Heart left ventricle (tissue), 13 donors: ENCODE measurements around the gene ACSL4.
"Not testable (repeated sequence)": the region's sequence is repeated elsewhere in the genome, so short reads cannot be mapped to it uniquely, and the experiment has no call there.

Experiments
- POLR2A ChIP-seq, 2 donors: fragments of 450-650 bp; IDR thresholded peaks; one replicate each; pipeline ENCODE4 v1.6.1; 2017; ENCODE audit warnings: antibody characterized with exemption in 2 of 2, mild to moderate bottlenecking in 2 of 2, moderate library complexity in 2 of 2
- TF ChIP-seq, protein P1 (sequence below), 12 donors: fragments of 200-600 bp; sonication (generic) in 4 of 12; IDR thresholded peaks; one replicate each; pipeline versions ENCODE4 v1.5.0 to v1.8.0; 2018 to 2022; ENCODE audit warnings: antibody characterized with exemption in 12 of 12, mild to moderate bottlenecking in 5 of 12
- donor health status: ischemic (EF 13 %, LVEDD 7.1; RV severe dilation, severe dysfunction).
- donor health status: DM: no; HTN: yes; CAD: no.
- donor health status: DM: no; HTN: no; CAD: no.
- donor health status: ischemic (EF 25% LVEDD 6.9; RV normal size, moderate dysfunction).
- donor health status: ischemic (EF 25% LVEDD 5.7; RV mildly dilated, moderate dysfunction).
- donor health status: ischemic (EF 35%, LVEDD 5.7; RV mildly dilated, moderate dysfunction).
- donor health status: nonischemic (EF 11% LVEDD 7.7; RV severe dilation, severe dysfunction).
- donor health status: DM: yes; HTN: yes; CAD: no.
- donor health status: PGD.
- donor health status: ischemic (EF 29% LVEDD 5.4; RV normal size, mild dysfunction).
- donor health status: nonischemic (EF 23%, LVEDD 6.1; RV moderate dilation, normal function).

GRCh38 chrX:109657364-109657763 lies 75.7 kb downstream of the ACSL4 start:
- TF ChIP-seq, protein P1, sequence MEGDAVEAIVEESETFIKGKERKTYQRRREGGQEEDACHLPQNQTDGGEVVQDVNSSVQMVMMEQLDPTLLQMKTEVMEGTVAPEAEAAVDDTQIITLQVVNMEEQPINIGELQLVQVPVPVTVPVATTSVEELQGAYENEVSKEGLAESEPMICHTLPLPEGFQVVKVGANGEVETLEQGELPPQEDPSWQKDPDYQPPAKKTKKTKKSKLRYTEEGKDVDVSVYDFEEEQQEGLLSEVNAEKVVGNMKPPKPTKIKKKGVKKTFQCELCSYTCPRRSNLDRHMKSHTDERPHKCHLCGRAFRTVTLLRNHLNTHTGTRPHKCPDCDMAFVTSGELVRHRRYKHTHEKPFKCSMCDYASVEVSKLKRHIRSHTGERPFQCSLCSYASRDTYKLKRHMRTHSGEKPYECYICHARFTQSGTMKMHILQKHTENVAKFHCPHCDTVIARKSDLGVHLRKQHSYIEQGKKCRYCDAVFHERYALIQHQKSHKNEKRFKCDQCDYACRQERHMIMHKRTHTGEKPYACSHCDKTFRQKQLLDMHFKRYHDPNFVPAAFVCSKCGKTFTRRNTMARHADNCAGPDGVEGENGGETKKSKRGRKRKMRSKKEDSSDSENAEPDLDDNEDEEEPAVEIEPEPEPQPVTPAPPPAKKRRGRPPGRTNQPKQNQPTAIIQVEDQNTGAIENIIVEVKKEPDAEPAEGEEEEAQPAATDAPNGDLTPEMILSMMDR (IDR thresholded peaks at IDR 0.05): not testable (repeated sequence)
- TF ChIP-seq POLR2A (IDR thresholded peaks at IDR 0.05): not testable (repeated sequence)
